ENCODE measurements around the gene B3GAT3. TPM values are rescaled to one million over a fixed set of nuclear protein-coding genes. Genes with fewer than 3 reads are reported as not detected.
"Not testable (repeated sequence)": the region's sequence is repeated elsewhere in the genome, so short reads cannot be mapped to it uniquely, and the experiment has no call there.

The B3GAT3 gene
- total RNA-seq, 2 donors from 2014 or later: 20.5 to 22.4 TPM

DNA sequence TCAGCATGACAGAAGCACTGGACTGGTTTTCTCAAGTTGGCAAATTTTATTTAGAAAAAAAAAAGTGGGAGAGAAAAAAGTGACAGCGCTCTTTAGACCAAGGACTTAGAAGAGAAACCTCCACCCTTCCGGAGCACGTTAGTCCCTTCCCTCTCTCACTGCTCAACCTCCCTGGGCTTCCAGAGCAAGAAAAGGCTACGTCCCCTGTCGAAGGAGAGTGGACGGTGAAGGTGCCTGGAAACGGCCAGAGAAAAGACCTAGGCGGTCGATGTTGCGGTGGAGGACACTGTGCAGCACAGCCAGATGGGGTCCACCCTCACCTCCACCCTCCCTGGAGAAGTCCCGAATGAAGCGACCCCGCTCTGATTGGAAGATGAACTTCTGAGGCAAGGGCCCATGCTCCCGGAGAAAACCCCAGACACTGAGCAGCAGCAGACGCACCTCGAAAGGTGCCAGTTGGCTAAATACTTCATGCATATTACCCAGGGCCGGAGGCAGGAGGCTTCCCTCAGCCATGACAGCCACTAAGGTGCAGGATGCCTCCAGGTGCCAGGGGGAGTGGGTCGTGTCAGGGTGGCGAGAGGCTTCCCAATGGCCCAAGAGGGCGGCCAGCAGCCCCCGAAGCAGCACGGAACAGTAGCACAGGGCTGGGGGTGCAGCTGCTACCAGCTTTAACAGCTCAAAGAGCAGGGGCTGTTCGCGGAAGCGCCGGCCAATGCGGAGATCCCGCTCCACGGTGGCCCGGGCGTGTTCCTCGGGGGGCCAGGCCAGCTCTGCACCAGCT lies 25.2 kb upstream of the B3GAT3 start:
- intact Hi-C loops (cut with DNase I): no loop called here
- ATAC-seq (no peak), DNase-seq (peak; percentile 31)

DNA sequence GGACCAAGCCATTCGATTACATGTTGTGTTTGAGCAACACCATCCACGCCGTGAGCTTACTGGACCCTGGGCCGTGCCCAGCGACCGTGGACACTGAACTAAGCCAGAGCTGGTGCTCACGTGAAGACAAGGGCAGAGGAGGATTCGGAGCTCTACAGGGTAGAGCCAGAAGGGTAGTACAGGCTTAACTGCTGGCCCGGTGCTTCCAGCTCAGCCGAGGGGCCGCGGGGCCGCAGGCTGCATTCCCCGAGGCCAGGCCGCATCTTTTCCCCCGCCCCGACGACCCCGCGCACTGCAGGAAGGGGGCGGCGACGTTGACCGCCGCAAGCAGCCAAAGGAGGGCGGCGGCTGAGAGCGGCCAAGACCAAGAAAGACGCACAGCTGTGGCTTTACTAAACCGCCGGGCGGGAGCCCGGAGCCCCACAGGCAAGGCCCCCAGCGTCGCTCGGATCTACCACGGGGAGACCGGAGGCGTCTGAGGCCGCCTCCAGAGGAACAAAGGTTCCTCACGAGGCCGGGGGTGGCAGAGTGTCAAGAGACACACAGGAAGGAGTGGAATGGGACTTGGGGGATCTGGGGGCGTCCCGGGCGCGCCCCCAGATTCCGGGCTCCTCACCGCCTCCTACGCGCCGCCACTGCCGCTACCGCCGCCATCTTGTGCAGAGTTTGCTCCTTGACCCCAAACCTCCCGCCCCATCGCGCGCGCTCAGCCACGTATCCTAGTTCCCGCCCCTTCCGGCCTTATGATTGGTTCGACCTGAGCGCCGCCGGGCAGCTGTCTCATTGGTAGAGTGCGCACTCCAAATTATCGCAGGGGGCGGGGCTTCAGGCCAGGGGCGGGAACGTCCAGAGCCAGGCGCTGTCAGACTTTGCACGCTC lies 24.4 kb upstream of the B3GAT3 start, which contains the start of gene GANAB:
TSS of gene GANAB (minus strand) at position 668 of the 879 bp plus-strand sequence. CDS start at position 654, 14 bp downstream.
- intact Hi-C loops (cut with DNase I): no loop called here
- DNase-seq (peak; percentile 100), ATAC-seq (peak; percentile 98)

GRCh38 chr11:62645671-62645945 lies 23.8 kb upstream of the B3GAT3 start:
- ATAC-seq (no peak), DNase-seq (no peak)
- intact Hi-C loops (cut with DNase I): no loop called here

DNA sequence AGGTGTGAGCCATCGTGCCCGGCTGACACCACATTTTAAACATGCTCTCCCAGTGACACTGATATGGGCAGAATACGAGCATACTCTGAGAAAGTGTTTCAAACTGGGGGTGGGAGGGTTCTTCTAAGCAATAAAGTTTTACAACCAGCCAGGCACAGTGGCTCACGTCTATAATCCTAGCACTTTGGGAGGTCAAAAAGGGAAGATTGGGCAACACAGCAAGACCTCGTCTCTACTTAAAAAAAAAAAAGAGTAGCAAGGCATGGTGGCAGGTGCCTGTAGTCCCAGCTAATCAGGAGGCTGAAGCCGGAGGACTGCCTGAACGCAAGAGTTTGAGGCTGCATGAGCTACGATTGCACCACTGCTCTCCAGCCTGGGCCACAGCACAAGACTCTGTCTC lies 22.4 kb upstream of the B3GAT3 start:
- no peak for ATAC-seq
- DNase-seq: no peak
- intact Hi-C loops (cut with DNase I): no loop called here

- intact Hi-C loops (cut with DNase I): no loop called here
- DNase-seq (no peak), ATAC-seq (no peak)
Observed at GRCh38 chr11:62632492-62632891, 10.7 kb upstream of the B3GAT3 start.

GRCh38 chr11:62627713-62628112 lies 5.9 kb upstream of the B3GAT3 start:
- ATAC-seq (no peak), DNase-seq (no peak)
- intact Hi-C loops (cut with DNase I): no loop called here

DNA sequence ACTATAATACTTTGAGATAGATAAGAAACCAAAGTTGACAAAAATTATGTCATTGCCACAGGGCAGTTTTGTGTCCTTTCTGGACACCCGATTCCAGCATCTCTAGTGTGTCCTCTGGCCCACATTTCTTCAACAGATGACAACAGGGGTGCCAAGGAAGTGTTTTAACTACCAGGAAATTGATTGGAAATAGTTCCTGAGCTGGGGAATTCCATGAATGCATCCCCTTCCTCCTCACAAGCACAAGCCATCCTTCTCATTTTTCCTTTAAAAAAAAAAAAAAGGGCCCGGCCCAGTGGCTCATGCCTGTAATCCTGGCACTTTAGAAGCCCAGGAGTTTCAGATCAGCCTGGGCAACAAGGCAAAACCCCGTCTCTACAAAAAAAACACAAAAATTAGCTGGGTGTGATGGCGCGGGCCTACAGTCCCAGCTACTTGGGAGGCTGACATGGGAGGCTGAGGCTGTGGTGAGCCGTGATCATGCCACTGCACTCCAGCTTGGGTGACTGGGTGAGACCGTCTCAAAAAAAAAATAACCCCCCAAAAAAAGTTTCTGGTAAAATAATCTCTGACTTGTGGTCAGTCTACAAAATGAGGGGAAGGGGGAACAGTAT lies 797 bp upstream of the B3GAT3 start:
- no peak for ATAC-seq
- DNase-seq: no peak
- intact Hi-C loops (cut with DNase I): no loop called here

DNA sequence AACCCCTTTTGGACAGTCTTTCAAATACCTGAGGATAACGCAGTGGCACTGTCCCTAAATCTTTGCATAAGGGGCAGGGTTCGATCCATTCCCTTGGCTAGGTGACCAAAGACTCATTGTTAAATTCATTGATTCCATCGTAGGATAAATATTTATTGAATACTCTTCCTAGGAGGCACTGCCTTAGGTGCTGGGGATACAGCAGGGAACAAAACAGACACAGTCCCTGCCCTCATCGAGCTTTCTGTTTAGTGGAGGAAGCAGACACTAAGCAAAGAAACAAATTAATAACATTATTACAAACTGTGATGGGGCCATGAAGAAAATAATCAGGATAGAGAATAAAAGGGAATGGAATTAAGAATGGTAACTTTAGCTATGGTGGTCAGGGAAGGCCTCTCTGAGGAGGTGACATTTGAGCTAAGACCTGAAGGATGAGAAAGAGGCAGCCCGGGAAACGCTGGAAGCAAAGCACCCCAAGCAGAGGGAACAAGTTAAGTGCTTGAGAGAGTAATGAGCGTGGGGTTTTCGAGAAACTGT lies 689 bp downstream of the B3GAT3 start:
- DNase-seq (no peak), ATAC-seq (no peak)
- intact Hi-C loops (cut with DNase I): no loop called here

DNA sequence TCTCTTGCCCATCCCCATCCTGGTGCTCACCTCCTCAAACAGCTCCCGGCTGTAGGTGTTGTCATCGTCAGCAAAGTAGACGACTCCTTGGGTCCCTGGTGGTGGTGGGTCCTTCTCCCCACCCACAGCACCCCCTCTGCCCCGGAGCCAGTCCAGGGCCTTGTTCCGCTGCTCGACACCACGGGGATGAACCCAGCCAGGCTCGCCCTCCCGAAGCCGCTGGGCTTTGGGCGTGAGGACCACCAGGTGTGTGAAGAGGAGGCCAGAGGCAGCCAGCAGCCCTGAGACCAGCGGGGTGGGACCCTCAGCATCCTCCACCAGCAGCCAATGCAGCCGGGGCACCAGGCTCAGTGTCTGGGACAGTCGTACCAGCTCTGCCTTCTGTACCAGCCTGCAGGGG lies 4.8 kb downstream of the B3GAT3 start:
- intact Hi-C loops (cut with DNase I); ATAC-seq; DNase-seq: not testable (repeated sequence)

- ATAC-seq: no peak
- intact Hi-C loops (cut with DNase I): no loop called here
- DNase-seq: no peak
Observed at GRCh38 chr11:62615521-62615920, 6.3 kb downstream of the B3GAT3 start.

DNA sequence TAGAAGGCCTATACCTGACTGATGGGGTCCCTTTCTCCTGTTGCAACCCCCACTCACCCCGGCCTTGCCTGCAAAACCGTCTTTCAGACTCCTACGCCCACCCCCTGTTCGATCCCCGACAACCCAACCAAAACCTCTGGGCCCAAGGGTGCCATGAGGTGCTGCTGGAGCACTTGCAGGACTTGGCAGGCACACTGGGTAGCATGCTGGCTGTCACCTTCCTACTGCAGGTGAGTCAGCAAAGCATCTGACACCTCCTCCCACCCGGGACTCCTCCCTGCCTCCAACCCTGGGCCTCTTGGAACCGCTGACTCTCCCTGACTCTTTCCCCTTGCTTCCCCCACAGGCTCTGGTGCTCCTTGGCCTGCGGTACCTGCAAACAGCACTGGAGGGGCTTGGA lies 7.5 kb downstream of the B3GAT3 start:
- DNase-seq (no peak), ATAC-seq (no peak)
- intact Hi-C loops (cut with DNase I): no loop called here

- DNase-seq (no peak), ATAC-seq (no peak)
- intact Hi-C loops (cut with DNase I): no loop called here
Observed at GRCh38 chr11:62613291-62613778, 8.5 kb downstream of the B3GAT3 start.

- intact Hi-C loops (cut with DNase I): no loop called here
- DNase-seq: peak; percentile 95
- ATAC-seq: peak; percentile 90 to 91
Observed at GRCh38 chr11:62612366-62613290, 9.2 kb downstream of the B3GAT3 start, which contains the start of the genes EML3 and ROM1. TSS of gene EML3 (minus strand) at chr11:62612775. CDS start at chr11:62612457, 318 bp downstream. TSS of gene ROM1 (plus strand) at chr11:62613257. CDS start at chr11:62613282, 25 bp downstream.

DNA sequence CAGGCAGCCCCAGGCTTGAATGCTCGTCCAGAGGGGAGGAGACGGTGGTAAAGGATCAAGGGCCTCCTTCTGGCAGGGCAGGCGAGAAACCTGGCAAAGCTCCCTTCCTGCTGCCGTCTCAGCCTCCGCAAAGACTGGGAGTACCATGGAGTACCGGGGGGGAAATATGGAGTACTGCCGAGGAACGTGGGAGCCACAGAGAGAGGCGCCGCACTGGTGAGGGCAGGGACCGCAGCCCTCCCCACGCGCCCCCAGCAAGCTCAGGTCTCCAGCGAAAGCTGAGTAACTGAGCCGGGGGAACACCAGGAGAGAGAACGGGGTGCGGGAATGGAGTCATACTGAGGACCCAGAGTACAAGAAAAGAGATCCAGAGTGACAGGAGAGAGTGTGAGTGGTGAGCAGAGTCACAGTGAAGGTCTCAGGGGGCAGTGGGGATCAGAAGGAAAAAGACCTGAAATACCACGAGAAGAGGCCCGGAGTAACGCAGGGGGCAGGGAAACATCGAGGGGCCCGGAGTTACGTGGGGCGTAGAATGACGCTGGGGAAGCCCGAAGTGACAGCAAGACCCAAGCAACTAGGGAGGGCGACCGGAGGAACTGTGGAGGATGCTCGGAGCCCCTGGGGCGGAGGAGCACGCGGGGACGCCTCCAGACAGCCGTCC lies 10.0 kb downstream of the B3GAT3 start:
- intact Hi-C loops (cut with DNase I): no loop called here
- DNase-seq (peak; percentile 82), ATAC-seq (peak; percentile 28 to 40)

- intact Hi-C loops (cut with DNase I): no loop called here
- no peak for ATAC-seq
- DNase-seq: no peak
Observed at GRCh38 chr11:62610814-62611704, 10.7 kb downstream of the B3GAT3 start.

GRCh38 chr11:62610403-62610802 lies 11.4 kb downstream of the B3GAT3 start:
- intact Hi-C loops (cut with DNase I): no loop called here
- DNase-seq (no peak), ATAC-seq (no peak)

DNA sequence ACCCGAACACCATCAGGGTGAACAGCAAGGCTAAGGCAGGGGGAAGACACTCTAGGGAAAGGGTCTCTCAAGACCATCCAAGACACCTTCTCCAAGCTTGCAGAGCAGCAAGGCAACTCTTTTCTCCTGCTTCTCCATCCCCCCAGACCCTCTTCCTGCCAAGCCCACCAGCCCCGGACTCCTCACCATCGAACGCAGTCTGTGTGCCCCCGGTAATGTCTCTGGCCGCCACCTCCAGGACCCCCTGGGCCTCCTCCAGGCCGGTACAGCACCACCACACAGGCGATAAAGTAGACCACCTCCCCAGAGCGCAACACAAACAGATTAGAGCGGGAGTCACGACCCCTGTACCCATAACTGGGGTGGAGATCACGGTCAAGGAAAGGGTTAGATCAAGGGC lies 13.0 kb downstream of the B3GAT3 start:
- ATAC-seq: no peak
- intact Hi-C loops (cut with DNase I): loop anchor here in 1 of 2 donors (10.0 kb wide), 1 partner anchor 246 kb away; no protein-coding TSS in a partner anchor
- no peak for DNase-seq

All from left cardiac atrium (tissue), 4 donors.